Measurements from ENCODE around the gene CDH12. TPM values are rescaled to one million over a fixed set of nuclear protein-coding genes. Genes with fewer than 3 reads are reported as not detected.

Gene CDH12
- total and polyA plus RNA-seq, 10 of the 15 experiments (the other 5 are each of a cell fraction or from before 2014, with no cell fraction given), result 0.03 to 0.16 TPM; not detected in 8

- ATAC-seq (no peak), DNase-seq (ENCODE audit: low read depth, low spot score) (no peak), FAIRE-seq (no peak)
- CTCF ChIA-PET, result no interaction called here
- RAD21 ChIA-PET (ENCODE audit: unreplicated experiment), result no interaction called here
- no TSS peak for BruUV-seq (replicated peaks)
- Histone ChIP-seq H3K27ac (ENCODE audit: control insufficient read depth, insufficient read depth) (no peak overlapping the region), H4K20me1 (ENCODE audit: control insufficient read depth, insufficient read depth) (no peaks in the 10 kb centered on the region), H3K36me3 (ENCODE audit: control insufficient read depth in 2 of 2, insufficient read depth in 2 of 2, low read length in 1 of 2) (no peaks in the 10 kb centered on the region), H3K9me3 (replicated peaks; ENCODE audit: control insufficient read depth, insufficient read depth, low read length) (no peaks in the 10 kb centered on the region), H3K27me3 (replicated peaks in 1 of 2; ENCODE audit: control insufficient read depth in 2 of 2, insufficient read depth in 2 of 2, low read length in 1 of 2) (no peaks in the 10 kb centered on the region), H2AFZ (ENCODE audit: control insufficient read depth, low read depth, low read length) (no peak overlapping the region), H3K79me2 (ENCODE audit: control insufficient read depth, insufficient read depth, low read length) (no peaks in the 10 kb centered on the region), H3K4me2 (ENCODE audit: control insufficient read depth, insufficient read depth) (no peak overlapping the region), H3K4me1 (ENCODE audit: control insufficient read depth, insufficient read depth, low read length) (no peaks in the 10 kb centered on the region), H3K4me3 (no peak overlapping the region), H3K9ac (ENCODE audit: control insufficient read depth, insufficient read depth, low read length) (no peak overlapping the region)
- POLR2A ChIA-PET, result no interaction called here
- intact Hi-C loops (cut with micrococcal nuclease; ENCODE audit: unreplicated experiment), result no loop called here
- TF ChIP-seq STAT3 (IDR thresholded peaks at IDR 0.05; ENCODE audit: low read depth, low read length) (no peak), IRF4 (IDR thresholded peaks at IDR 0.05; ENCODE audit: low read depth, low read length) (no peak), ZBTB11 (CRISPR knock-in tag; IDR thresholded peaks at IDR 0.05) (no peak), CHD4 (IDR thresholded peaks at IDR 0.05) (no peak), CBX3 (IDR thresholded peaks at IDR 0.05; ENCODE audit: borderline replicate concordance, low read depth) (no peak), IKZF2 (IDR thresholded peaks at IDR 0.05) (no peak), SMAD5 (IDR thresholded peaks at IDR 0.05; ENCODE audit: low read depth) (no peak), HDAC2 (IDR thresholded peaks at IDR 0.05) (no peak), JUND (IDR thresholded peaks at IDR 0.05; ENCODE audit: low read depth, low read length) (no peak), EP300 (IDR thresholded peaks at IDR 0.05; ENCODE audit: borderline replicate concordance in 1 of 2, control insufficient read depth in 1 of 2, low read depth in 2 of 2, low read length in 2 of 2) (no peak), POLR2A (IDR thresholded peaks at IDR 0.05; ENCODE audit: low read depth, low read length) (no peak), TARDBP (IDR thresholded peaks at IDR 0.05; ENCODE audit: borderline replicate concordance) (no peak), POU2F2 (IDR thresholded peaks at IDR 0.05; ENCODE audit: borderline replicate concordance, low read depth, low read length) (no peak), TBL1XR1 (IDR thresholded peaks at IDR 0.05; ENCODE audit: low read depth, low read length) (no peak), SMARCA5 (IDR thresholded peaks at IDR 0.05) (no peak), WRNIP1 (IDR thresholded peaks at IDR 0.05; ENCODE audit: borderline replicate concordance, low read depth, low read length) (no peak), NR2C2 (IDR thresholded peaks at IDR 0.05; ENCODE audit: borderline replicate concordance, control insufficient read depth, insufficient read length, low read depth) (no peak)
- TF ChIP-seq, protein P1, sequence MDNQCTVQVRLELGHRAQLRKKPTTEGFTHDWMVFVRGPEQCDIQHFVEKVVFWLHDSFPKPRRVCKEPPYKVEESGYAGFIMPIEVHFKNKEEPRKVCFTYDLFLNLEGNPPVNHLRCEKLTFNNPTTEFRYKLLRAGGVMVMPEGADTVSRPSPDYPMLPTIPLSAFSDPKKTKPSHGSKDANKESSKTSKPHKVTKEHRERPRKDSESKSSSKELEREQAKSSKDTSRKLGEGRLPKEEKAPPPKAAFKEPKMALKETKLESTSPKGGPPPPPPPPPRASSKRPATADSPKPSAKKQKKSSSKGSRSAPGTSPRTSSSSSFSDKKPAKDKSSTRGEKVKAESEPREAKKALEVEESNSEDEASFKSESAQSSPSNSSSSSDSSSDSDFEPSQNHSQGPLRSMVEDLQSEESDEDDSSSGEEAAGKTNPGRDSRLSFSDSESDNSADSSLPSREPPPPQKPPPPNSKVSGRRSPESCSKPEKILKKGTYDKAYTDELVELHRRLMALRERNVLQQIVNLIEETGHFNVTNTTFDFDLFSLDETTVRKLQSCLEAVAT (IDR thresholded peaks at IDR 0.05), result no peak
- WGBS (ENCODE audit: insufficient coverage, insufficient replicate concordance, low lambda C conversion rate, missing lambda C conversion rate), result 60% methylated on average over 3 of the region's 3 CpGs
- SMC1A ChIA-PET (ENCODE audit: uncharacterized antibody, unreplicated experiment), result no interaction called here
- in situ Hi-C loops (cut with MboI), result no loop called here
Observed at GRCh38 chr5:22504411-22504810, 348.7 kb downstream of the CDH12 start.

Measured in GM12878 (cell line).